GM23248 (cell line): ENCODE data around the gene TYRP1. TPM values are rescaled to one million over a fixed set of nuclear protein-coding genes. Genes with fewer than 3 reads are reported as not detected.

ENCODE experiments used
- DNase-seq: peaks from one replicate; pipeline ENCODE4 v3.0.0-alpha.2; 2015
- H2AFZ ChIP-seq: fragments of 200-600 bp; sonication (generic); 2 replicates; pipeline ENCODE4 v1.6.1; 2016; ENCODE audit warnings: antibody characterized with exemption
- H3F3A ChIP-seq: fragments of 200-600 bp; sonication (generic); 2 replicates; pipeline ENCODE4 v1.6.1; 2016; ENCODE audit warnings: mild to moderate bottlenecking, antibody characterized with exemption, mixed run types; ENCODE audit not compliant: insufficient read depth
- H3K27ac ChIP-seq: fragments of 200-600 bp; sonication (generic); 2 replicates; pipeline ENCODE4 v1.5.1; 2016; ENCODE audit warnings: mild to moderate bottlenecking
- H3K27me3 ChIP-seq: fragments of 200-600 bp; sonication (generic); replicated peaks from 2 replicates; pipeline ENCODE4 v1.6.1; 2016; ENCODE audit warnings: mild to moderate bottlenecking; ENCODE audit not compliant: insufficient read depth
- H3K36me3 ChIP-seq: fragments of 200-600 bp; sonication (generic); 2 replicates; pipeline ENCODE4 v1.6.1; 2016; ENCODE audit warnings: low read depth, mild to moderate bottlenecking
- H3K4me1 ChIP-seq: fragments of 200-600 bp; sonication (generic); 2 replicates; pipeline ENCODE4 v1.6.1; 2016; ENCODE audit warnings: mild to moderate bottlenecking; ENCODE audit not compliant: insufficient read depth
- H3K4me2 ChIP-seq: fragments of 200-600 bp; sonication (generic); one replicate; pipeline ENCODE4 v1.6.1; 2016; ENCODE audit warnings: mild to moderate bottlenecking; ENCODE audit not compliant: unreplicated experiment
- H3K4me3 ChIP-seq: fragments of 200-600 bp; sonication (generic); 2 replicates; pipeline ENCODE4 v1.5.1; 2016; ENCODE audit warnings: mild to moderate bottlenecking
- H3K79me2 ChIP-seq: fragments of 200-600 bp; sonication (generic); 2 replicates; pipeline ENCODE4 v1.6.1; 2016; ENCODE audit warnings: mild to moderate bottlenecking; ENCODE audit not compliant: insufficient read depth
- H3K9ac ChIP-seq: fragments of 200-600 bp; sonication (generic); 2 replicates; pipeline ENCODE4 v1.6.1; 2016; ENCODE audit warnings: mild to moderate bottlenecking
- H3K9me2 ChIP-seq: fragments of 200-600 bp; sonication (generic); 2 replicates; pipeline ENCODE4 v1.6.1; 2016; ENCODE audit warnings: mixed run types, mild to moderate bottlenecking, moderate library complexity; ENCODE audit not compliant: insufficient read depth
- H3K9me3 ChIP-seq: fragments of 200-600 bp; sonication (generic); one replicate; pipeline ENCODE4 v1.6.1; 2017; ENCODE audit warnings: low read depth
- H4K20me1 ChIP-seq: fragments of 200-600 bp; sonication (generic); 2 replicates; pipeline ENCODE4 v1.6.0; 2016; ENCODE audit not compliant: insufficient read depth
- EZH2 ChIP-seq: fragments of 200-600 bp; sonication (generic); IDR thresholded peaks from 2 replicates; pipeline ENCODE4 v1.6.1; 2018; ENCODE audit warnings: antibody characterized with exemption, mild to moderate bottlenecking; ENCODE audit not compliant: insufficient read depth, poor library complexity, severe bottlenecking
- EZH2phosphoT487 ChIP-seq: fragments of 200-600 bp; sonication (generic); IDR thresholded peaks from 2 replicates; pipeline ENCODE4 v1.6.1; 2018; ENCODE audit warnings: antibody characterized with exemption, moderate library complexity, mild to moderate bottlenecking, low read depth; ENCODE audit not compliant: insufficient read depth
- WGBS, 2 experiments: methylation state at CpG; one replicate each; pipeline ENCODE4 v1.1.6; 2015 to 2017; ENCODE audit warnings: low lambda C conversion rate in 2 of 2, low coverage in 1 of 2; ENCODE audit errors: missing lambda C conversion rate in 2 of 2; 5-methylcytosine and 5-hydroxymethylcytosine counted together
- in situ Hi-C: fragments of 300-500 bp; cut with MboI; formaldehyde crosslinking; loops from 2 replicates; pipeline ENCODE4 v1.15.0; 2020
- polyA plus RNA-seq: library from polyadenylated mRNA; unstranded; fragments of >200 nt; fragmentation: Nextera tagmentation; extraction: Ambion mirVana; gene quantifications from 2 replicates; pipeline ENCODE4 v1.2.1, GENCODE V29; 2016
- total RNA-seq: library from RNA; depleted of rRNA; stranded (reverse); fragments of >200 nt; shearing (Covaris generic); gene quantifications from 2 replicates; pipeline ENCODE4 v1.2.3, GENCODE V29; 2014

The TYRP1 gene
- total and polyA plus RNA-seq, 2 experiments from 2014 or later: not detected

DNA sequence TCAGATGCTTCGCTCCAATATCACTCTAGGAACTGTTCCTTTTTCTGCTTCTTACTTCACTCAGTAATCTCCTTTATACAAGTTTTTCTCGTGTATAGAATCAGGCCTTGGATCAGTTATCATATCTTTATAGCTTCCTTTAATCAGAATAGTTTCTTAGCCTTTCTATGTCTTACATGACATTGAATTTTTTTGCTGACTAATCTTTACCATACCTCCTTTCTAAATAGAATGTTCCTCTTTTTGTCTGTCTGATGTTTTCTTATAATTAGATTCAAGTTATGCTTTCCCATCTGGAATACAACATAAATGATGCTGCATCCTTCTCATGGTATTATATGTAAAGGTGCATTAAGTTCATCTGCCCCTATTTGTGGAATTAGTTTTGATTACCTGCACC is 40.2 kb upstream of the TYRP1 start:
- Histone ChIP-seq H3K4me3 (no peak overlapping the region), H3F3A (no peaks in the 10 kb centered on the region), H3K9me2 (no peaks in the 10 kb centered on the region), H3K4me1 (no peaks in the 10 kb centered on the region), H2AFZ (no peak overlapping the region), H3K36me3 (no peaks in the 10 kb centered on the region), H3K4me2 (no peak overlapping the region), H3K79me2 (no peaks in the 10 kb centered on the region), H3K9me3 (no peaks in the 10 kb centered on the region), H4K20me1 (no peaks in the 10 kb centered on the region), H3K27me3 (peaks cover 4% of the 10 kb centered on the region; the same call in 1 of the 2 replicates), H3K9ac (no peak overlapping the region), H3K27ac (no peak overlapping the region)
- in situ Hi-C loops: no loop called here
- WGBS, 2 experiments: 2% methylated on average over 2 of the region's 2 CpGs
- no peak for TF ChIP-seq EZH2phosphoT487
- no peak for TF ChIP-seq EZH2
- DNase-seq: no peak

DNA sequence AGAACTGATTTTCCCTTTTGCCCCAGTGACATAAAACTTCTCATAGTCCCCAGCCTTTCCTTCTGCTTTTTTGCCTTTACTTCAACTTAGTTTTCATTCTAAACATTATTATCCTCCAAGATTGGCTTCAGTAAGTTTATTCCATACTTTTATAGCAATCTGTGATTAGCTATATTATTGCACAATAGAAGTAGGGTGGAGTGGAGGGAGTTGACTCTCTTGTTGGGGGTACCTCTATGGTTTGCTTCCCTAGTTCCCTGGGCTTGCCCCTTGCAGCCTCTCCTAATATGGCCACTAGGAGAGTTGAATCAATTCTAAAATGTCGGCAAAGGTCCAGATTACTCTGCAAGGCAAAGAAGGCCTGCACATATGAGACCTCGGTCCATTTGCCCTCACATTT is 36.4 kb upstream of the TYRP1 start:
- no peaks in the 10 kb centered on the region for H3F3A ChIP-seq
- H3K79me2 ChIP-seq: no peaks in the 10 kb centered on the region
- no peaks in the 10 kb centered on the region for H3K9me3 ChIP-seq
- TF ChIP-seq EZH2phosphoT487 (no peak), EZH2 (no peak)
- H4K20me1 ChIP-seq: no peaks in the 10 kb centered on the region
- WGBS, 2 experiments: 54 to 60% methylated on average over 2 of the region's 2 CpGs
- H3K4me3 ChIP-seq: no peak overlapping the region
- H3K4me2 ChIP-seq: no peak overlapping the region
- H3K27ac ChIP-seq: no peak overlapping the region
- no peaks in the 10 kb centered on the region for H3K9me2 ChIP-seq
- no peak overlapping the region for H3K9ac ChIP-seq
- no peaks in the 10 kb centered on the region for H3K36me3 ChIP-seq
- in situ Hi-C loops: no loop called here
- no peak for DNase-seq
- no peak overlapping the region for H2AFZ ChIP-seq
- no peaks in the 10 kb centered on the region for H3K27me3 ChIP-seq
- H3K4me1 ChIP-seq: no peaks in the 10 kb centered on the region

DNA sequence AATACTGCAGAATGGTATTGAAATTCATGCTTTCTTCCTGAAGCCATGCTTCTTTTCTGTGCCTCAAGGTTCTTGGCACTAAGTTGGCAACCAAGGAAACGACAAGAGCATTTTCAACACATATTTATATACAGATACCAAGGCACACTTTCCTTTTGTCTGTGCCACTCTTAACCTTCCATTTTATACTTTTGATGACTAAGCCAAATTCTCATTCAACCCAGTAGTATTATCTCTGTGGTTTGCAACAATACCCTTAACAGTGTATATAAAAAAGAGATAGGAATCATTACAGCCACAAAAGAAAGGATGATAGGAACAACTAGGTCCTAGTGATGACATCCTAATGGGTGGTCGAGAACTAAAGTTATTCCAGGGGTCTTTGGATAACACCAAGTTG is 36.0 kb upstream of the TYRP1 start:
- TF ChIP-seq EZH2 (no peak), EZH2phosphoT487 (no peak)
- H3K9me3 ChIP-seq: no peaks in the 10 kb centered on the region
- in situ Hi-C loops: no loop called here
- H2AFZ ChIP-seq: no peak overlapping the region
- no peak overlapping the region for H3K27ac ChIP-seq
- H3K27me3 ChIP-seq: no peaks in the 10 kb centered on the region
- H3K9me2 ChIP-seq: no peaks in the 10 kb centered on the region
- no peaks in the 10 kb centered on the region for H3F3A ChIP-seq
- H3K4me3 ChIP-seq: no peak overlapping the region
- H3K36me3 ChIP-seq: no peaks in the 10 kb centered on the region
- no peak for DNase-seq
- no peaks in the 10 kb centered on the region for H4K20me1 ChIP-seq
- no peaks in the 10 kb centered on the region for H3K79me2 ChIP-seq
- H3K9ac ChIP-seq: no peak overlapping the region
- H3K4me2 ChIP-seq: no peak overlapping the region
- H3K4me1 ChIP-seq: no peaks in the 10 kb centered on the region
- 7 to 11% methylated on average over 2 of the region's 2 CpGs for WGBS, 2 experiments

DNA sequence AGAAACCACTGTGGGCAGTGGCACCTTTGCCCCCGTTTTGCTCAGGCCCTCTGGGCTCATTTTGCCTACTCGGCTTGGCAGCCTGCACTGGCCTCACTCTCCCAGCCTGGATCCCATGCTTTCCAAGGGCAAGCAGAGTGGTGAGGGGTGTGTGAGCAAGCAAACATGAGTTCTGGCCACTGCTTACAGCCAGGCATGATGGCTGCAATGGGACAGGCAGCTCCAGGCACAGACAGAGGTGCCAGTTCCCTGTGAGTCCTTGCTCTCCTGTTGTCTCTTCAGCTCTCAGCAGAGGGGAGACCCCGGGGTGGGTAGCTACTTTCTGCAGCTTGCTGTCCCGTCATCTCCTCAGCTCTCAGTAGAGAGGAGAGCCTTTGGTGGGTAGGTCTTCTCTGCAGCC is 35.2 kb upstream of the TYRP1 start:
- Histone ChIP-seq H3K9me3 (no peaks in the 10 kb centered on the region), H3K9ac (no peak overlapping the region), H4K20me1 (no peaks in the 10 kb centered on the region), H3K27me3 (no peaks in the 10 kb centered on the region), H3K36me3 (no peaks in the 10 kb centered on the region), H3K4me3 (no peak overlapping the region), H3K4me1 (no peaks in the 10 kb centered on the region), H3F3A (no peaks in the 10 kb centered on the region), H2AFZ (no peak overlapping the region), H3K79me2 (no peaks in the 10 kb centered on the region), H3K4me2 (no peak overlapping the region), H3K27ac (no peak overlapping the region), H3K9me2 (no peaks in the 10 kb centered on the region)
- 22 to 29% methylated on average over 4 of the region's 4 CpGs for WGBS, 2 experiments
- in situ Hi-C loops: no loop called here
- TF ChIP-seq EZH2 (no peak), EZH2phosphoT487 (no peak)
- DNase-seq: no peak

DNA sequence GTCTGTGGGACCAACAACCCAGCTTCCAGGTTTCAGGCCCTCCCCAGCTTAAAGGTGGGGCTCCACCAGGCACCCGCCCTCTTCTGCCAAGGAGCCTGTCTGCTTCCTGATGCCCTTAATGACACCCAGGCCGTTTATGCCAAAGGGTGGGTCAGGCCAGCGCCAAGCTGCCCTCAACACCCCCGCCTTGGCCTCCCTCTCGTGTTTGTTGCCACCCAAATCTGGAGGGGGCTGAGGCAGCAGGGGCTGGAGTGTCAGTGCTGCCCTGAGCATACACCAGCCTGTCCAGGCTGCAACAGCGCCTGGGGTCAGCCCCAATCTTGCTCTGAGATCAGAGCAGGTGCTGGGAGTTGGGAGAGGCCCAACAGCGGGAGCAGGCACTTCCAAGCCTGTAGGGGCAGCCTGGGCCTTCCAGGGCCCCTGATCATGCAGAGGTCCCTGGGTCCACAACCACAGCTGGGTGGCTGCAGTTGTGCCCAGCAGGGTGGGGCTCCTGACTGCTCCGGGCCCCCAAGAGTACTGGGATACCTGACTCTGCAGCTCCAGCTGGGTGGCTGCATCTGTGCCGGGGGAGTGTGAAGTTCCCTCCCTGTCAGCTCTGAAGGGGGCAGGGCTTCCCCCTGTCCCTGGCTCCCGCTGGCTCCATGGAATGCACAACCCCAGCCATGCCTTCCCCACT is 34.5 kb upstream of the TYRP1 start:
- Histone ChIP-seq H3K4me1 (no peaks in the 10 kb centered on the region), H3K27ac (no peak overlapping the region), H3K36me3 (no peaks in the 10 kb centered on the region), H3K9ac (no peak overlapping the region), H3K27me3 (no peaks in the 10 kb centered on the region), H3K9me3 (no peaks in the 10 kb centered on the region), H3K4me3 (no peak overlapping the region), H2AFZ (no peak overlapping the region), H3K9me2 (no peaks in the 10 kb centered on the region), H4K20me1 (no peaks in the 10 kb centered on the region), H3K79me2 (no peaks in the 10 kb centered on the region), H3F3A (no peaks in the 10 kb centered on the region), H3K4me2 (no peak overlapping the region)
- in situ Hi-C loops: no loop called here
- TF ChIP-seq EZH2 (no peak), EZH2phosphoT487 (no peak)
- DNase-seq: no peak
- 34 to 40% methylated on average over 9 of the region's 10 CpGs for WGBS, 2 experiments
